OCI-LY1 (cell line): Measurements from ENCODE around the gene ELAVL4.

Experiments used
- CTCF ChIP-seq: fragments of 200-600 bp; sonication (generic), shearing (Covaris generic); IDR thresholded peaks from 2 replicates; pipeline ENCODE4 v1.5.1; 2017; ENCODE audit warnings: mild to moderate bottlenecking, antibody characterized with exemption, low read length, moderate library complexity, mixed read lengths
- EZH2 ChIP-seq: fragments of 200-600 bp; sonication (generic), shearing (Covaris generic); IDR thresholded peaks from 2 replicates; pipeline ENCODE4 v1.8.0; 2017; ENCODE audit warnings: borderline replicate concordance, mixed run types, mild to moderate bottlenecking, antibody characterized with exemption, low read length, moderate library complexity, mixed read lengths

- TF ChIP-seq CTCF: peak; percentile 9; the same call in 1 of the 2 replicates
- no peak for TF ChIP-seq EZH2
These were observed 3.3 kb upstream of the ELAVL4 start for GRCh38 chr1:50105433-50105832.
